GM12864 (cell line): ENCODE data around the gene SERTAD2.

Source experiments
- DNase-seq: peaks from one replicate; pipeline ENCODE4 v3.0.0-alpha.2; 2011; ENCODE audit warnings: low read depth
- H3K4me3 ChIP-seq: 2 replicates; pipeline ENCODE4 v1.5.1; 2011; ENCODE audit warnings: mild to moderate bottlenecking, low read depth, low read length, control low read depth
- CTCF ChIP-seq: IDR thresholded peaks from 2 replicates; pipeline ENCODE4 v1.5.1; 2011; ENCODE audit warnings: low read depth, mild to moderate bottlenecking, moderate library complexity, low read length, control low read depth, inconsistent platforms; ENCODE audit errors: missing control alignments

The SERTAD2 gene

GRCh38 chr2:64615192-64615763, 38.4 kb downstream of the SERTAD2 start:
- no peak overlapping the region for H3K4me3 ChIP-seq
- no peak for DNase-seq
- no peak for TF ChIP-seq CTCF

- H3K4me3 ChIP-seq = no peak overlapping the region
- no peak for TF ChIP-seq CTCF
- no peak for DNase-seq
Observed at GRCh38 chr2:64613276-64613675, 40.4 kb downstream of the SERTAD2 start.

- H3K4me3 ChIP-seq = no peak overlapping the region
- TF ChIP-seq CTCF = no peak
- DNase-seq = no peak
Observed at GRCh38 chr2:64612575-64613195, 41.0 kb downstream of the SERTAD2 start.

- TF ChIP-seq CTCF = no peak
Observed at GRCh38 chr2:64610316-64610855, 43.3 kb downstream of the SERTAD2 start.

GRCh38 chr2:64609942-64610281, 43.8 kb downstream of the SERTAD2 start:
- peak overlapping the region; percentile 56 for H3K4me3 ChIP-seq
- no peak for TF ChIP-seq CTCF
- no peak for DNase-seq

More at GRCh38 chr2:64610316-64610855, 43.3 kb downstream of the SERTAD2 start:
- H3K4me3 ChIP-seq = no peak overlapping the region
- DNase-seq = no peak

- DNase-seq = no peak
- TF ChIP-seq CTCF = peak; percentile 44
- H3K4me3 ChIP-seq = peak overlapping the region; percentile 56
Observed at GRCh38 chr2:64609227-64609941, 44.3 kb downstream of the SERTAD2 start.
